HepG2 (cell line): ENCODE results near the gene OSBPL5. TPM values are rescaled to one million over a fixed set of nuclear protein-coding genes. Genes with fewer than 3 reads are reported as not detected.

ENCODE experiments used
- ATAC-seq: fragments of 200-7000 bp; cut with Tn5 transposase; 3 replicates; pipeline ENCODE4 v1.9.1; 2020; ENCODE audit warnings: mild to moderate bottlenecking, moderate library complexity
- BruUV-seq: library from RNA; stranded (reverse); fragments of 400-500 nt; replicated peaks from 2 replicates; lab custom pipeline; 2021; lab: Mats Ljungman, UMichigan
- CTCF ChIA-PET: fragments of 300-600 bp; formaldehyde crosslinking; extraction: SDS; loops from one replicate; lab custom pipeline; 2021; ENCODE audit warnings: low total read pairs, inconsistent platforms, low intra/inter-chr PET ratio; lab: Yijun Ruan, JAX
- POLR2A ChIA-PET: fragments of 350-600 bp; sonication (Branson Sonifier 250); formaldehyde crosslinking; loops from one replicate; lab custom pipeline; 2020; ENCODE audit warnings: antibody characterized with exemption, inconsistent platforms; lab: Yijun Ruan, JAX
- DNase-seq: peaks from one replicate; pipeline ENCODE4 v3.0.0-alpha.2; 2015; ENCODE audit warnings: low spot score
- FAIRE-seq: peaks from 3 replicates; lab custom pipeline; 2011; peaks lifted over from hg19 to GRCh38; lab: Jason Lieb, UNC
- H2AFZ ChIP-seq: one replicate; pipeline ENCODE4 v1.6.1; 2011; ENCODE audit warnings: low read length, inconsistent platforms
- H3K27ac ChIP-seq: fragments of 300-600 bp; 3 replicates; pipeline ENCODE4 v1.8.0; 2011; ENCODE audit warnings: mixed run types, mild to moderate bottlenecking, mixed read lengths, low read length, inconsistent platforms; ENCODE audit not compliant: insufficient read depth; ENCODE audit errors: extremely low read length
- H3K27me3 ChIP-seq, 2 experiments: fragments of 200-600 bp in 1 of 2; 2 replicates in 1 of 2; 3 replicates in 1 of 2; pipeline versions ENCODE4 v1.6.0 to v1.8.0; 2011; ENCODE audit warnings: low read length in 2 of 2, mild to moderate bottlenecking in 2 of 2, moderate library complexity in 2 of 2, inconsistent platforms in 1 of 2; ENCODE audit not compliant: insufficient read depth in 2 of 2, control insufficient read depth in 1 of 2
- H3K36me3 ChIP-seq, 2 experiments: fragments of 200-600 bp in 1 of 2; replicated peaks in 1 of 2; 2 replicates in 1 of 2; 3 replicates in 1 of 2; pipeline versions ENCODE4 v1.5.1 to v1.8.0; 2011; ENCODE audit warnings: low read length in 2 of 2, inconsistent platforms in 1 of 2; ENCODE audit not compliant: insufficient read depth in 2 of 2, control insufficient read depth in 1 of 2
- H3K4me1 ChIP-seq: 2 replicates; pipeline ENCODE4 v1.5.1; 2012; ENCODE audit warnings: low read length, inconsistent platforms; ENCODE audit not compliant: insufficient read depth
- H3K4me2 ChIP-seq: 2 replicates; pipeline ENCODE4 v1.6.0; 2011; ENCODE audit warnings: low read depth, low read length, inconsistent platforms
- H3K4me3 ChIP-seq, 3 experiments: fragments of 200-600 bp in 1 of 3; sonication (generic), shearing (Covaris generic) in 1 of 3; replicated peaks in 1 of 3; 2 replicates each; pipeline ENCODE4 v1.5.1; 2011 to 2016; ENCODE audit warnings: low read length in 3 of 3, inconsistent platforms in 2 of 3, low read depth in 2 of 3, mild to moderate bottlenecking in 2 of 3, control low read depth in 1 of 3, mixed read lengths in 1 of 3; ENCODE audit not compliant: insufficient read depth in 1 of 3
- H3K79me2 ChIP-seq: one replicate; pipeline ENCODE4 v1.6.1; 2011; ENCODE audit warnings: low read length, inconsistent platforms; ENCODE audit not compliant: insufficient read depth
- H3K9ac ChIP-seq: 2 replicates; pipeline ENCODE4 v1.6.0; 2011; ENCODE audit warnings: mild to moderate bottlenecking, low read depth, low read length, inconsistent platforms; ENCODE audit not compliant: insufficient read depth
- H3K9me3 ChIP-seq: 2 replicates; pipeline ENCODE4 v1.5.1; 2012; ENCODE audit warnings: mild to moderate bottlenecking, low read length
- H4K20me1 ChIP-seq: 2 replicates; pipeline ENCODE4 v1.6.0; 2011; ENCODE audit warnings: inconsistent platforms, mild to moderate bottlenecking, low read length, moderate library complexity; ENCODE audit not compliant: insufficient read depth
- AGO2 ChIP-seq: fragments of 200-400 bp; formaldehyde crosslinking; optimal IDR thresholded peaks from 2 replicates; pipeline ENCODE3; 2017; ENCODE audit warnings: mild to moderate bottlenecking, low read depth, low read length, moderate library complexity
- EED ChIP-seq: sonication (generic); formaldehyde crosslinking; IDR thresholded peaks from 2 replicates; pipeline ENCODE4 v1.5.0; 2020; ENCODE audit warnings: mild to moderate bottlenecking, missing genetic modification reagents
- ELF4 ChIP-seq: sonication (generic); formaldehyde crosslinking; IDR thresholded peaks from 2 replicates; pipeline ENCODE4 v1.5.0; 2020; ENCODE audit warnings: missing genetic modification reagents, mild to moderate bottlenecking, moderate library complexity, borderline replicate concordance
- FOXA1 ChIP-seq, 2 experiments: fragments of 450-650 bp in 1 of 2; sonication (generic) in 1 of 2; formaldehyde crosslinking in 1 of 2; IDR thresholded peaks; 2 replicates each; pipeline versions ENCODE4 v1.4.0 to v1.6.1; 2016 to 2020; ENCODE audit warnings: missing genetic modification reagents in 1 of 2
- FOXC1 ChIP-seq: sonication (generic); formaldehyde crosslinking; IDR thresholded peaks from 2 replicates; pipeline ENCODE4 v1.8.0; 2022; ENCODE audit warnings: mild to moderate bottlenecking, missing genetic modification reagents, borderline replicate concordance
- HIVEP1 ChIP-seq: sonication (generic); formaldehyde crosslinking; IDR thresholded peaks from 2 replicates; pipeline ENCODE4 v1.4.0; 2020; ENCODE audit warnings: mild to moderate bottlenecking, missing genetic modification reagents
- KLF16 ChIP-seq, 2 experiments: sonication (generic) in 1 of 2; formaldehyde crosslinking in 1 of 2; IDR thresholded peaks; 2 replicates each; pipeline versions ENCODE4 v1.6.1 to v1.8.0; 2016 to 2023; ENCODE audit warnings: missing genetic modification reagents in 2 of 2, missing compliant biosample characterization in 1 of 2
- MED13 ChIP-seq: sonication (generic); formaldehyde crosslinking; IDR thresholded peaks from 2 replicates; pipeline ENCODE4 v1.5.0; 2020; ENCODE audit warnings: missing genetic modification reagents
- NR2F6 ChIP-seq, 2 experiments: IDR thresholded peaks; 2 replicates each; pipeline ENCODE4 v1.6.1; 2016; ENCODE audit warnings: antibody characterized with exemption in 1 of 2, mild to moderate bottlenecking in 1 of 2
- SRF ChIP-seq: IDR thresholded peaks from 2 replicates; pipeline ENCODE4 v1.6.1; 2011; ENCODE audit warnings: mild to moderate bottlenecking, low read depth, low read length, moderate library complexity
- U2AF2 ChIP-seq: fragments of 200-400 bp; formaldehyde crosslinking; IDR thresholded peaks from 2 replicates; pipeline ENCODE4 v1.6.1; 2017; ENCODE audit warnings: low read depth, mild to moderate bottlenecking, low read length
- ZFY ChIP-seq: sonication (generic); formaldehyde crosslinking; IDR thresholded peaks from 2 replicates; pipeline ENCODE4 v1.4.0; 2020; ENCODE audit warnings: missing genetic modification reagents
- ZNF672 ChIP-seq: sonication (generic); formaldehyde crosslinking; IDR thresholded peaks from 2 replicates; pipeline ENCODE4 v1.8.1; 2022; ENCODE audit warnings: missing genetic modification reagents
- ZNF775 ChIP-seq: sonication (generic); formaldehyde crosslinking; IDR thresholded peaks from 2 replicates; pipeline ENCODE4 v1.4.0; 2020; ENCODE audit warnings: missing genetic modification reagents, mild to moderate bottlenecking, moderate library complexity, borderline replicate concordance
- ZNF891 ChIP-seq: sonication (generic); formaldehyde crosslinking; IDR thresholded peaks from 2 replicates; pipeline ENCODE4 v1.5.0; 2020; ENCODE audit warnings: mild to moderate bottlenecking, missing genetic modification reagents
- WGBS: methylation state at CpG from one replicate; pipeline ENCODE4 v1.1.6; 2017; ENCODE audit warnings: low lambda C conversion rate; 5-methylcytosine and 5-hydroxymethylcytosine counted together
- in situ Hi-C: cut with HindIII; loops from 2 replicates; pipeline ENCODE4 v1.10.0; 2017; ENCODE audit warnings: low pct_unique_long_range_greater_than_20kb; ENCODE audit not compliant: extremely low pct_ligation_motif_present
- intact Hi-C: fragments of 100-400 bp; cut with micrococcal nuclease; formaldehyde crosslinking; loops from one replicate; pipeline ENCODE4 v1.10.0; 2022; ENCODE audit not compliant: unreplicated experiment
- polyA plus RNA-seq, 8 experiments: library from polyadenylated mRNA; depleted of rRNA in 3 of 8; stranded (reverse) in 7 of 8; unstranded in 1 of 8; fragments of >200 nt; fragmentation: Illumina TruSeq in 4 of 8; extraction: Trizol in 4 of 8; gene quantifications; 2 replicates each; pipeline versions ENCODE4 v1.2.1 to v1.2.3, GENCODE V29; 2011 to 2016; ENCODE audit warnings: low read depth in 4 of 8, missing spikeins in 1 of 8, mixed read lengths in 1 of 8; ENCODE audit not compliant: insufficient read depth in 1 of 8
- total RNA-seq, 5 experiments: library from RNA; depleted of rRNA; stranded (reverse); fragments of >200 nt; fragmentation: Illumina TruSeq; extraction: Trizol; gene quantifications; 2 replicates each; pipeline ENCODE4 v1.2.3, GENCODE V29; 2016; ENCODE audit warnings: low read depth in 1 of 5
- TF ChIP-seq, protein P1 (sequence below), 2 experiments: sonication (generic) in 1 of 2; formaldehyde crosslinking in 1 of 2; IDR thresholded peaks; 2 replicates each; pipeline versions ENCODE4 v1.4.0 to v1.6.1; 2016 to 2020; ENCODE audit warnings: borderline replicate concordance in 1 of 2, low read depth in 1 of 2, mild to moderate bottlenecking in 1 of 2, missing genetic modification reagents in 1 of 2
- TF ChIP-seq, protein P2 (sequence below): IDR thresholded peaks from 2 replicates; pipeline ENCODE4 v1.6.1; 2018; ENCODE audit warnings: missing genetic modification reagents, mild to moderate bottlenecking, missing compliant biosample characterization
- TF ChIP-seq, protein P3 (sequence below): sonication (generic); formaldehyde crosslinking; IDR thresholded peaks from 2 replicates; pipeline ENCODE4 v1.4.0; 2020; ENCODE audit warnings: missing genetic modification reagents, borderline replicate concordance

Gene OSBPL5
- total and polyA plus RNA-seq, 2 of the 13 experiments (the other 11 are each of a cell fraction or from before 2014, with no cell fraction given), result not detected

DNA sequence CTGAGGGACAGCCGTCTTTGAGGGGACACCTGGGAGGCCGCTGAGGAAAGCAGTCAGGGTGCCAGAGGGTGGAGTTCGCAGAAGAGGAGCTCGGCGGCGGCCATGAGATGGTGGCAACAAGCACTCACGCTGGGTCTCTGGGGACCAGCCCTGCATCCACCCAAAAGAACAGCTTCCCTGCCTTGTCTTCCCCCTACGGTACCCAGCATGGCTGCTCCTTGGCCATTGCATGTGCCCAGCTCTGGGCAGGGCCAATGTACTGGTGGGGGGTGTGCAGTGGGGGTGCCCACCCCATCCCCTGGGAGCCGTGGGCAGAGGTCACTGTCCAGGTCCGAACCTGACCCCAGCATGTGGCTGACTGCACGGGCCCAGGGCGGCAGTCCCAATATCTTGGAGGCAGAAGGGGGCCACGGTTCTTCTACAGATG, 42.3 kb downstream of the OSBPL5 start:
- WGBS, result 34% methylated on average over 11 of the region's 13 CpGs
- no peak overlapping the region for H2AFZ ChIP-seq
- no peaks in the 10 kb centered on the region for H3K36me3 ChIP-seq
- no peaks in the 10 kb centered on the region for H3K4me1 ChIP-seq
- in situ Hi-C loops, result no loop called here
- H3K79me2 ChIP-seq, result no peaks in the 10 kb centered on the region
- H3K9me3 ChIP-seq, result no peaks in the 10 kb centered on the region
- no peak overlapping the region for H3K4me2 ChIP-seq
- ATAC-seq (no peak), FAIRE-seq (no peak), DNase-seq (no peak)
- H3K27ac ChIP-seq, result no peak overlapping the region
- H3K27me3 ChIP-seq, result peaks cover 9 to 66% of the 10 kb centered on the region in 2 experiments; a peak in 4 of 5 replicates
- TF ChIP-seq, protein P1, sequence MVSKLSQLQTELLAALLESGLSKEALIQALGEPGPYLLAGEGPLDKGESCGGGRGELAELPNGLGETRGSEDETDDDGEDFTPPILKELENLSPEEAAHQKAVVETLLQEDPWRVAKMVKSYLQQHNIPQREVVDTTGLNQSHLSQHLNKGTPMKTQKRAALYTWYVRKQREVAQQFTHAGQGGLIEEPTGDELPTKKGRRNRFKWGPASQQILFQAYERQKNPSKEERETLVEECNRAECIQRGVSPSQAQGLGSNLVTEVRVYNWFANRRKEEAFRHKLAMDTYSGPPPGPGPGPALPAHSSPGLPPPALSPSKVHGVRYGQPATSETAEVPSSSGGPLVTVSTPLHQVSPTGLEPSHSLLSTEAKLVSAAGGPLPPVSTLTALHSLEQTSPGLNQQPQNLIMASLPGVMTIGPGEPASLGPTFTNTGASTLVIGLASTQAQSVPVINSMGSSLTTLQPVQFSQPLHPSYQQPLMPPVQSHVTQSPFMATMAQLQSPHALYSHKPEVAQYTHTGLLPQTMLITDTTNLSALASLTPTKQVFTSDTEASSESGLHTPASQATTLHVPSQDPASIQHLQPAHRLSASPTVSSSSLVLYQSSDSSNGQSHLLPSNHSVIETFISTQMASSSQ (IDR thresholded peaks at IDR 0.05; ENCODE audit: low read depth), result no peak
- TF ChIP-seq, protein P1 (CRISPR knock-in tag; IDR thresholded peaks at IDR 0.05; ENCODE audit: borderline replicate concordance), result no peak
- TF ChIP-seq ZNF891 (CRISPR knock-in tag) (no peak), FOXA1 (IDR thresholded peaks at IDR 0.05) (no peak), FOXA1 (CRISPR knock-in tag; IDR thresholded peaks at IDR 0.05) (no peak), FOXC1 (CRISPR knock-in tag) (no peak), MED13 (CRISPR knock-in tag) (no peak), NR2F6 (IDR thresholded peaks at IDR 0.05) (no peak), NR2F6 (CRISPR knock-in tag; IDR thresholded peaks at IDR 0.05) (no peak), AGO2 (no peak), ZFY (CRISPR knock-in tag) (no peak), HIVEP1 (CRISPR knock-in tag) (no peak), ZNF775 (CRISPR knock-in tag) (no peak), ZNF672 (CRISPR knock-in tag) (no peak), SRF (no peak), EED (CRISPR knock-in tag) (no peak), U2AF2 (no peak), ELF4 (CRISPR knock-in tag) (no peak), KLF16 (CRISPR knock-in tag; IDR thresholded peaks at IDR 0.05) (no peak)
- TF ChIP-seq, protein P2, sequence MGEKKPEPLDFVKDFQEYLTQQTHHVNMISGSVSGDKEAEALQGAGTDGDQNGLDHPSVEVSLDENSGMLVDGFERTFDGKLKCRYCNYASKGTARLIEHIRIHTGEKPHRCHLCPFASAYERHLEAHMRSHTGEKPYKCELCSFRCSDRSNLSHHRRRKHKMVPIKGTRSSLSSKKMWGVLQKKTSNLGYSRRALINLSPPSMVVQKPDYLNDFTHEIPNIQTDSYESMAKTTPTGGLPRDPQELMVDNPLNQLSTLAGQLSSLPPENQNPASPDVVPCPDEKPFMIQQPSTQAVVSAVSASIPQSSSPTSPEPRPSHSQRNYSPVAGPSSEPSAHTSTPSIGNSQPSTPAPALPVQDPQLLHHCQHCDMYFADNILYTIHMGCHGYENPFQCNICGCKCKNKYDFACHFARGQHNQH, result no peak
- TF ChIP-seq, protein P3, sequence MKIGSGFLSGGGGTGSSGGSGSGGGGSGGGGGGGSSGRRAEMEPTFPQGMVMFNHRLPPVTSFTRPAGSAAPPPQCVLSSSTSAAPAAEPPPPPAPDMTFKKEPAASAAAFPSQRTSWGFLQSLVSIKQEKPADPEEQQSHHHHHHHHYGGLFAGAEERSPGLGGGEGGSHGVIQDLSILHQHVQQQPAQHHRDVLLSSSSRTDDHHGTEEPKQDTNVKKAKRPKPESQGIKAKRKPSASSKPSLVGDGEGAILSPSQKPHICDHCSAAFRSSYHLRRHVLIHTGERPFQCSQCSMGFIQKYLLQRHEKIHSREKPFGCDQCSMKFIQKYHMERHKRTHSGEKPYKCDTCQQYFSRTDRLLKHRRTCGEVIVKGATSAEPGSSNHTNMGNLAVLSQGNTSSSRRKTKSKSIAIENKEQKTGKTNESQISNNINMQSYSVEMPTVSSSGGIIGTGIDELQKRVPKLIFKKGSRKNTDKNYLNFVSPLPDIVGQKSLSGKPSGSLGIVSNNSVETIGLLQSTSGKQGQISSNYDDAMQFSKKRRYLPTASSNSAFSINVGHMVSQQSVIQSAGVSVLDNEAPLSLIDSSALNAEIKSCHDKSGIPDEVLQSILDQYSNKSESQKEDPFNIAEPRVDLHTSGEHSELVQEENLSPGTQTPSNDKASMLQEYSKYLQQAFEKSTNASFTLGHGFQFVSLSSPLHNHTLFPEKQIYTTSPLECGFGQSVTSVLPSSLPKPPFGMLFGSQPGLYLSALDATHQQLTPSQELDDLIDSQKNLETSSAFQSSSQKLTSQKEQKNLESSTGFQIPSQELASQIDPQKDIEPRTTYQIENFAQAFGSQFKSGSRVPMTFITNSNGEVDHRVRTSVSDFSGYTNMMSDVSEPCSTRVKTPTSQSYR (CRISPR knock-in tag), result no peak
- intact Hi-C loops, result no loop called here
- H3K9ac ChIP-seq, result no peak overlapping the region
- no TSS peak for BruUV-seq
- ChIA-PET POLR2A (no interaction called here), CTCF (no interaction called here)
- no peak overlapping the region for H3K4me3 ChIP-seq
- no peaks in the 10 kb centered on the region for H4K20me1 ChIP-seq
